Measurements from ENCODE around the gene E2F4. TPM values are rescaled to one million over a fixed set of nuclear protein-coding genes. Genes with fewer than 3 reads are reported as not detected.

E2F4 gene
- total and polyA plus RNA-seq, 10 donors, result 40.8 to 134 (median 68.7) TPM

DNA sequence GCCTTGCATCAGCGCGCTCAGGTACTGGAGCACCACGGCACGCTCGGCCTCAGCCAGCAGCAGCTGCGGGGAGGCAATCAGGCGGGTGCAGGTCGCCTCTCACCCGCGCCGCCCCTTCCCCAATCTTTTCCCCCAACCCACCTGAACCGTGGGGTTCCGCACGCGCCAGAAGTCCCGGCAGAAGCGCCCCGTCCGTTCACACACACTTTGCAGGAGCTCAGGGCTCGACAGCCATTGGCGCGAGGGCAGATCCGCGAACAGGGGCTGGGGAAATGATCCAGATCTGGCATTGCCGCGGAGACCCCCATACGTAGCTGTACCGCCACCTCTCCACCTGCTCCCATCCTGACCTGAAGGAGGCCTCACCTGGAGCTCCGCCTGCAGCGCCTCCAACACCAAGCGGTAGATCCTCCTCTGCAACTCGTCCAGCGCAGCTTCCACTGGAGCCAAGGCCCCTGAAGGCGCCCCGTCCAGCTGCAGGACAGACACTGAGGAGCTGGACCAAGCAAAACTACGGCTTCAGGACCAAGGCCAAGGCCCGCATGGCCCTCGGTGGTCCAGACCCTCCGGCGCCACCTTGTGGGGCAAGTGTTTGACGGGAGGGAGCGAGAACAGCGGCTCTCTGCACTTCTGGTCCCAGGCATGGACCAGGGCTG, 6.8 kb upstream of the E2F4 start:
- Histone ChIP-seq H3K36me3 (peaks cover 0 to 12% (median 0%) of the 10 kb centered on the region in 6 donors), H3K4me3 (peak overlapping the region in 7 of 8 donors; percentile 66 to 86 (median 70)), H3K4me1 (peaks cover 11 to 64% (median 44%) of the 10 kb centered on the region in 6 donors), H3K27ac (peak overlapping the region in 5 of 8 donors; percentile 95 to 99 (median 95)), H3K9me3 (no peaks in the 10 kb centered on the region), H3K27me3 (replicated peaks in 1 of 7) (peaks cover 0 to 32% (median 0%) of the 10 kb centered on the region in 7 donors)
- TF ChIP-seq POLR2AphosphoS5 (IDR thresholded peaks at IDR 0.05), result peak; percentile 70 to 81 (median 79)
- no peak for TF ChIP-seq POLR2A (IDR thresholded peaks at IDR 0.05)
- TF ChIP-seq, protein P1, sequence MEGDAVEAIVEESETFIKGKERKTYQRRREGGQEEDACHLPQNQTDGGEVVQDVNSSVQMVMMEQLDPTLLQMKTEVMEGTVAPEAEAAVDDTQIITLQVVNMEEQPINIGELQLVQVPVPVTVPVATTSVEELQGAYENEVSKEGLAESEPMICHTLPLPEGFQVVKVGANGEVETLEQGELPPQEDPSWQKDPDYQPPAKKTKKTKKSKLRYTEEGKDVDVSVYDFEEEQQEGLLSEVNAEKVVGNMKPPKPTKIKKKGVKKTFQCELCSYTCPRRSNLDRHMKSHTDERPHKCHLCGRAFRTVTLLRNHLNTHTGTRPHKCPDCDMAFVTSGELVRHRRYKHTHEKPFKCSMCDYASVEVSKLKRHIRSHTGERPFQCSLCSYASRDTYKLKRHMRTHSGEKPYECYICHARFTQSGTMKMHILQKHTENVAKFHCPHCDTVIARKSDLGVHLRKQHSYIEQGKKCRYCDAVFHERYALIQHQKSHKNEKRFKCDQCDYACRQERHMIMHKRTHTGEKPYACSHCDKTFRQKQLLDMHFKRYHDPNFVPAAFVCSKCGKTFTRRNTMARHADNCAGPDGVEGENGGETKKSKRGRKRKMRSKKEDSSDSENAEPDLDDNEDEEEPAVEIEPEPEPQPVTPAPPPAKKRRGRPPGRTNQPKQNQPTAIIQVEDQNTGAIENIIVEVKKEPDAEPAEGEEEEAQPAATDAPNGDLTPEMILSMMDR (IDR thresholded peaks at IDR 0.05 in 8 of 11, conservative IDR thresholded peaks at IDR 0.05 in 3 of 11), result peak; percentile 66 to 87 (median 78)
- DNase-seq, result peak; percentile 96
- 14 to 26% (median 17%) methylated on average over 39 to 43 of the region's 43 CpGs for WGBS, 5 donors
- intact Hi-C loops (cut with DNase I; ENCODE audit: low total_unique reads), result no loop called here

- DNase-seq, result no peak
- 7 to 14% (median 11%) methylated on average over 12 of the region's 12 CpGs for whole genome bisulfite sequencing, 5 donors
- Histone ChIP-seq H3K27ac (peak overlapping the region in 6 of 8 donors; percentile 16 to 99 (median 95)), H3K4me3 (peak overlapping the region in 7 of 8 donors; percentile 66 to 86 (median 70)), H3K9me3 (no peaks in the 10 kb centered on the region), H3K36me3 (peaks cover 0 to 12% (median 0%) of the 10 kb centered on the region in 6 donors), H3K27me3 (replicated peaks in 1 of 7) (peaks cover 0 to 32% (median 0%) of the 10 kb centered on the region in 7 donors), H3K4me1 (peaks cover 11 to 69% (median 46%) of the 10 kb centered on the region in 6 donors)
- intact Hi-C loops (cut with DNase I; ENCODE audit: low total_unique reads), result no loop called here
- TF ChIP-seq, protein P1 (IDR thresholded peaks at IDR 0.05 in 8 of 11, conservative IDR thresholded peaks at IDR 0.05 in 3 of 11), result peak in 6 of 11 experiments; percentile 1 to 31 (median 20)
- TF ChIP-seq POLR2A (IDR thresholded peaks at IDR 0.05), result no peak
Observed at GRCh38 chr16:67185651-67186134, 6.3 kb upstream of the E2F4 start.

GRCh38 chr16:67186550-67186950, 5.4 kb upstream of the E2F4 start:
- 32 to 80% (median 62%) methylated on average over 5 of the region's 5 CpGs for WGBS, 5 donors
- H3K4me3 ChIP-seq, result no peak overlapping the region
- TF ChIP-seq POLR2AphosphoS5 (IDR thresholded peaks at IDR 0.05) (no peak), POLR2A (IDR thresholded peaks at IDR 0.05) (no peak)
- TF ChIP-seq, protein P1 (IDR thresholded peaks at IDR 0.05 in 8 of 11, conservative IDR thresholded peaks at IDR 0.05 in 3 of 11), result no peak
- peaks cover 17 to 78% (median 55%) of the 10 kb centered on the region in 6 donors for H3K4me1 ChIP-seq
- no peaks in the 10 kb centered on the region for H3K9me3 ChIP-seq
- DNase-seq, result no peak
- H3K27ac ChIP-seq, result peak overlapping the region in 3 of 8 donors; percentile 95 to 99 (median 96)
- H3K36me3 ChIP-seq, result peaks cover 0 to 12% (median 0%) of the 10 kb centered on the region in 6 donors
- H3K27me3 ChIP-seq (replicated peaks in 1 of 7), result peaks cover 0 to 32% (median 0%) of the 10 kb centered on the region in 7 donors
- intact Hi-C loops (cut with DNase I; ENCODE audit: low total_unique reads), result no loop called here

All from spleen (tissue), 11 donors.